Colonic mucosa (tissue), 4 donors: ENCODE results near the gene HOXC13. TPM values are rescaled to one million over a fixed set of nuclear protein-coding genes. Genes with fewer than 3 reads are reported as not detected.

Source experiments
- DNase-seq: peaks from one replicate; pipeline ENCODE4 v3.0.0-alpha.2; 2020
- H3K27ac ChIP-seq: fragments of 200-600 bp; one replicate; pipeline ENCODE4 v1.8.0; 2021
- H3K27me3 ChIP-seq: fragments of 200-600 bp; one replicate; pipeline ENCODE4 v1.8.0; 2021
- H3K36me3 ChIP-seq: fragments of 200-600 bp; one replicate; pipeline ENCODE4 v1.8.0; 2021
- H3K4me1 ChIP-seq: fragments of 200-600 bp; one replicate; pipeline ENCODE4 v1.8.0; 2021; ENCODE audit warnings: mild to moderate bottlenecking
- H3K4me3 ChIP-seq: fragments of 200-600 bp; one replicate; pipeline ENCODE4 v1.8.0; 2021
- H3K9ac ChIP-seq, 2 donors: one replicate each; pipeline ENCODE4 v1.7.0; 2013; ENCODE audit warnings: control low read depth in 2 of 2, low read depth in 2 of 2, low read length in 2 of 2
- H3K9me3 ChIP-seq: fragments of 200-600 bp; one replicate; pipeline ENCODE4 v1.8.0; 2021
- intact Hi-C: fragments of 100-400 bp; cut with DNase I; formaldehyde crosslinking; loops from one replicate; pipeline ENCODE4 v1.14.1; 2022
- total RNA-seq, 2 donors: library from RNA; stranded (reverse); fragmentation: NEBNext Ultra II Directional in 1 of 2; extraction: Animal tissue kit (Norgen Biotek cat#: 25700) in 1 of 2; gene quantifications; one replicate each; pipeline ENCODE4 v1.2.1, GENCODE V29; 2021
- TF ChIP-seq, protein P1 (sequence below): fragments of 200-600 bp; IDR thresholded peaks from one replicate; pipeline ENCODE4 v1.8.0; 2022; ENCODE audit warnings: antibody characterized with exemption, mild to moderate bottlenecking
- donor health status: healthy.
- donor health status: DM: no; HTN: no; CAD: no.
- donor health status: DM: no; HTN: no; CAD: no.

HOXC13 gene
- total RNA-seq, 2 donors from 2014 or later, result not detected

DNA sequence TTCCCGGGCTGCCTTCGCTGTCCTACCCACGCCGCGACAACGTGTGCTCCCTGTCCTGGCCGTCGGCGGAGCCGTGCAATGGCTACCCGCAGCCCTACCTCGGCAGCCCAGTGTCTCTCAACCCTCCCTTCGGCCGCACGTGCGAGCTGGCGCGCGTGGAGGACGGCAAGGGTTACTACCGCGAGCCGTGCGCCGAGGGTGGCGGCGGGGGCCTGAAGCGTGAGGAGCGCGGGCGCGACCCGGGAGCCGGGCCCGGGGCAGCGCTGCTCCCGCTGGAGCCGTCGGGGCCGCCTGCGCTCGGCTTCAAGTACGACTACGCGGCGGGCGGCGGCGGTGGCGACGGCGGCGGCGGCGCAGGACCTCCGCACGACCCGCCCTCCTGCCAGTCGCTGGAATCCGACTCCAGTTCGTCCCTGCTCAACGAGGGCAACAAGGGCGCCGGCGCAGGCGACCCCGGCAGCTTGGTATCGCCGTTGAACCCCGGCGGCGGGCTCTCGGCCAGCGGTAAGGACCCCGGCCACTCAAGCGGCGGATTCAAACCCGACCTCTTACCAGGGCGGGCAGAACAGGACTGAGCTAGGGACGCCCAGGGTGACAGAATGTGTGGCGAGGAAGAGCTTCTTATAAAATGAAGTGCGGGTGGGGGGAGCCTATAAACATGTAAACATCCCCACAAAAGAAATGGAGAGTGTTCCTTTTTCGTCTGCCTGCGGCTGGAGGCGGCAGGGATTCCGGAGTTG is 16.6 kb downstream of the HOXC13 start:
- DNase-seq, result no peak
- Histone ChIP-seq H3K27ac (no peak overlapping the region), H3K4me3 (no peak overlapping the region), H3K36me3 (no peaks in the 10 kb centered on the region), H3K9ac (no peak overlapping the region), H3K27me3 (peaks cover 97% of the 10 kb centered on the region), H3K9me3 (no peaks in the 10 kb centered on the region), H3K4me1 (no peaks in the 10 kb centered on the region)
- intact Hi-C loops, result no loop called here
- TF ChIP-seq, protein P1, sequence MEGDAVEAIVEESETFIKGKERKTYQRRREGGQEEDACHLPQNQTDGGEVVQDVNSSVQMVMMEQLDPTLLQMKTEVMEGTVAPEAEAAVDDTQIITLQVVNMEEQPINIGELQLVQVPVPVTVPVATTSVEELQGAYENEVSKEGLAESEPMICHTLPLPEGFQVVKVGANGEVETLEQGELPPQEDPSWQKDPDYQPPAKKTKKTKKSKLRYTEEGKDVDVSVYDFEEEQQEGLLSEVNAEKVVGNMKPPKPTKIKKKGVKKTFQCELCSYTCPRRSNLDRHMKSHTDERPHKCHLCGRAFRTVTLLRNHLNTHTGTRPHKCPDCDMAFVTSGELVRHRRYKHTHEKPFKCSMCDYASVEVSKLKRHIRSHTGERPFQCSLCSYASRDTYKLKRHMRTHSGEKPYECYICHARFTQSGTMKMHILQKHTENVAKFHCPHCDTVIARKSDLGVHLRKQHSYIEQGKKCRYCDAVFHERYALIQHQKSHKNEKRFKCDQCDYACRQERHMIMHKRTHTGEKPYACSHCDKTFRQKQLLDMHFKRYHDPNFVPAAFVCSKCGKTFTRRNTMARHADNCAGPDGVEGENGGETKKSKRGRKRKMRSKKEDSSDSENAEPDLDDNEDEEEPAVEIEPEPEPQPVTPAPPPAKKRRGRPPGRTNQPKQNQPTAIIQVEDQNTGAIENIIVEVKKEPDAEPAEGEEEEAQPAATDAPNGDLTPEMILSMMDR, result no peak

DNA sequence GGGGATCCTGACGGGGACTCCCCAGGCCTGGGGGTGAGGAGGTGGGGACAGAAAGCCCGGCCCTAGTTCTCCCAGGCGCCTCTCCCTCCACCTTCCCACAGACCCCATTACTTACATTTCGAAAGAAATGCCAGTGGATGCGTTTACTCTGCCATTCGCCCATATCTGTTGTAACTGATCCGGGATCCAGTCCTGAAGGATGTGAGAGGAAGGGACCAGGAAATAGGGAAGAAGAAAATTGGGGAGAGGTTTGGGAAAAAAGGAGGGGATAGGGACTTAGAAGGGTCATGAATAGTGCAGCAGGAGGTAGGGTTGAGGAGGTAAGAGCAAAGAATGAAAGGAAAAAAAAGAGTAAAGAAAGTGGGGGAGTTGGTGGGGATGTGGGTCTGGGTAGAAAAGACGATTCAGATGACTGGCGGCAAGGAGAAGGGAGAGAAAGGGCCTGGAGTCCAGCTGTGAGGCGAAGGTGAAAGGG is 17.2 kb downstream of the HOXC13 start:
- TF ChIP-seq, protein P1, result no peak
- H3K4me3 ChIP-seq, result no peak overlapping the region
- no peaks in the 10 kb centered on the region for H3K9me3 ChIP-seq
- H3K36me3 ChIP-seq, result no peaks in the 10 kb centered on the region
- no peak for DNase-seq
- peaks cover 97% of the 10 kb centered on the region for H3K27me3 ChIP-seq
- H3K4me1 ChIP-seq, result no peaks in the 10 kb centered on the region
- H3K27ac ChIP-seq, result no peak overlapping the region
- no peak overlapping the region for H3K9ac ChIP-seq
- intact Hi-C loops, result no loop called here

DNA sequence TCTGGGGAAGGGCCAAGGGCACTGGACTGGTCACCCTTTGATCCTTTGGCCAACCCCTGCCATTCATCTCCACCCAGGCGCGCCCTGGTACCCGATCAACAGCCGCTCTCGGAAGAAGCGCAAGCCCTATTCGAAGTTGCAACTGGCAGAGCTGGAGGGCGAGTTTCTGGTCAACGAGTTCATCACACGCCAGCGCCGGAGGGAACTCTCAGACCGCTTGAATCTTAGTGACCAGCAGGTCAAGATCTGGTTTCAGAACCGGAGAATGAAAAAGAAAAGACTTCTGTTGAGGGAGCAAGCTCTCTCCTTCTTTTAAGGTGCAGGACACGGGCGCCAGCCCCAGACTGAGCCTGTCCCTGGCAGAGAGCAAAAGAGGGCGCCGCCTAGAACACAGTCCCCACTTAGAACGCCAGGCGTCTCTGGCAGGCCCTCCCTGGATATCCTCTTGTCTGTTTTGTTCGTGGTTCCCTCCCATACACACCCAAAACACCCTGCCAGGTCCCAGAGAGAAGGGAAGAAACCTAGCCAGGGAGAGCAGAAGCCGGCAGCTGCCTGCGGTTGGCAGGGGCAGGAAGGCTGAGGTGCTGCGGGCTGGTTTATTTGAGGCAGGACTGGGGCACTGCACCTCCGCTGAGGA is 17.7 kb downstream of the HOXC13 start:
- H3K36me3 ChIP-seq, result no peaks in the 10 kb centered on the region
- peaks cover 97% of the 10 kb centered on the region for H3K27me3 ChIP-seq
- DNase-seq, result no peak
- H3K9ac ChIP-seq, result no peak overlapping the region
- intact Hi-C loops, result no loop called here
- no peaks in the 10 kb centered on the region for H3K4me1 ChIP-seq
- TF ChIP-seq, protein P1, result no peak
- H3K4me3 ChIP-seq, result no peak overlapping the region
- no peaks in the 10 kb centered on the region for H3K9me3 ChIP-seq
- H3K27ac ChIP-seq, result no peak overlapping the region

DNA sequence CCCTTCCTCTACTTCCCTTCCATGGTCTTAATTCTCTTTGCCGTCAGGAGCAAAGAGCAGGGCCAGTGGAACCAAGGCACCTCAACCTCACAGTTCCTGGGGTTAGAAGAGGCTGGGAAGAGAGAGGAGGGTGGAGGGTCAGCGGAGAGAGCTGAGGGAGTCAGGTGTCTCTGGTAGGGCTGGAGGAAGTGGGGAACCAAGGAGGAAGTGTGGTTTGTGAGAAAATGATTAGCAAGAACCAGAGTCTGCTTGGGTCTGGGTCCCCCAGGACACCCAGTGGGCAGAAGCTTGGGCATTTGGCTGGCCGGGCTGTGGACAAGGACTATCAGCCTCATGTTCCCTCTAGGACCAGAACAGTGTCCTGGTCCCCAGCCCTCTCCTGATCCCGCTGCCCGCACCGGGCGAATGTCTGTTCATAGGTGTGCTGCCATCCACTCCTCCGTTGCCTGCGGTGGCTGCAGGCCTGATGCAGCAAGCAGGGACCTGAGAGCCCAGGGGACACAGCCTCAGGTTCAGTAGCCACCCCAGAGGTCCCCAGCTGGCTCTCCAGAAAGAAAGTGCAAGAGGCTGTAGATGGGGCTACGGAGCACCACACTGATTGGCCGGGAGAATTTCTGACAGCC is 18.4 kb downstream of the HOXC13 start:
- intact Hi-C loops, result no loop called here
- H3K9ac ChIP-seq, result no peak overlapping the region

DNA sequence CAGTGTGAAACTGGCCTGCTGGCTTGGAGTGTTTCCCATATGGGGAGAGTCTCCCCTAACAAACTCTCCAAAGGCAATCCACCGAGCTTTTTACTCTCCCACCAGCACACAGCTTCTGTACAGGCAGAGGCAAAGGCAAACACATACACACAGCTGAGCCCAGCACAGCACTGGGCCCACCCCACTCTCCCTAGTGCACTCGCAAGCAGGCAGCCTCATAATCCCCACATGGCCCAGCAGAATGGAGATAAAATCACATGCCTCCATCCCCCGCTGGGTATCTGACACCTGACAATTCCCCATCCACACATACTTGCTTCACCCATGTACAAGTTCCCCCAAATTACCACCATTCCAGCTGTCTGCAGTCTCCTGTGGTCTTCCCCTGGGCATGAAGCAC is 19.5 kb downstream of the HOXC13 start:
- Histone ChIP-seq H3K27me3 (peaks cover 97% of the 10 kb centered on the region), H3K9ac (no peak overlapping the region), H3K9me3 (no peaks in the 10 kb centered on the region), H3K36me3 (no peaks in the 10 kb centered on the region), H3K4me3 (no peak overlapping the region), H3K4me1 (no peaks in the 10 kb centered on the region), H3K27ac (no peak overlapping the region)
- intact Hi-C loops, result no loop called here
- DNase-seq, result no peak
- TF ChIP-seq, protein P1, result no peak

More for the DNA sequence above, 18.4 kb downstream of the HOXC13 start:
- Histone ChIP-seq H3K27ac (no peak overlapping the region), H3K4me3 (no peak overlapping the region), H3K4me1 (no peaks in the 10 kb centered on the region), H3K9me3 (no peaks in the 10 kb centered on the region), H3K27me3 (peaks cover 97% of the 10 kb centered on the region), H3K36me3 (no peaks in the 10 kb centered on the region)
- no peak for DNase-seq
- TF ChIP-seq, protein P1, result no peak
